H9 (cell line): Measurements from ENCODE around the gene MROH7. TPM values are rescaled to one million over a fixed set of nuclear protein-coding genes. Genes with fewer than 3 reads are reported as not detected.
A peak's percentile ranks its signal among the peaks of the same experiment; 100 is the strongest.

ENCODE experiments used
- DNase-seq: peaks from one replicate; pipeline ENCODE4 v3.0.0-alpha.2; 2017
- H2AFZ ChIP-seq: one replicate; pipeline ENCODE4 v1.6.1; 2013; ENCODE audit warnings: mild to moderate bottlenecking, low read length, control low read depth, moderate library complexity
- H2AK5ac ChIP-seq: 2 replicates; pipeline ENCODE4 v1.6.1; 2013; ENCODE audit warnings: low read length, control low read depth, mixed read lengths; ENCODE audit not compliant: insufficient read length
- H2BK120ac ChIP-seq: one replicate; pipeline ENCODE4 v1.6.1; 2013; ENCODE audit warnings: low read depth, mild to moderate bottlenecking, low read length, control low read depth, inconsistent platforms; ENCODE audit not compliant: poor library complexity, severe bottlenecking
- H2BK12ac ChIP-seq: 2 replicates; pipeline ENCODE4 v1.6.1; 2013; ENCODE audit warnings: low read length, control low read depth, mixed read lengths, low read depth; ENCODE audit not compliant: insufficient read length
- H2BK15ac ChIP-seq: 2 replicates; pipeline ENCODE4 v1.6.1; 2013; ENCODE audit warnings: low read depth, low read length, control low read depth
- H2BK20ac ChIP-seq: one replicate; pipeline ENCODE4 v1.6.1; 2013; ENCODE audit warnings: low read depth, mild to moderate bottlenecking, low read length, control low read depth, inconsistent platforms; ENCODE audit not compliant: poor library complexity, severe bottlenecking
- H2BK5ac ChIP-seq: 2 replicates; pipeline ENCODE4 v1.6.1; 2013; ENCODE audit warnings: low read length, control low read depth, mixed read lengths; ENCODE audit not compliant: insufficient read length
- H3K14ac ChIP-seq: 2 replicates; pipeline ENCODE4 v1.6.1; 2013; ENCODE audit warnings: low read length, control low read depth; ENCODE audit not compliant: insufficient read depth
- H3K18ac ChIP-seq: 2 replicates; pipeline ENCODE4 v1.6.1; 2013; ENCODE audit warnings: low read depth, mild to moderate bottlenecking, mixed read lengths, low read length, control low read depth; ENCODE audit not compliant: insufficient read length
- H3K23ac ChIP-seq: 2 replicates; pipeline ENCODE4 v1.6.1; 2013; ENCODE audit warnings: low read length, control low read depth, mixed read lengths, low read depth; ENCODE audit not compliant: insufficient read length
- H3K23me2 ChIP-seq: 2 replicates; pipeline ENCODE4 v1.6.1; 2013; ENCODE audit warnings: low read depth, mild to moderate bottlenecking, mixed read lengths, low read length, control low read depth; ENCODE audit not compliant: insufficient read length, poor library complexity, severe bottlenecking
- H3K27ac ChIP-seq: 2 replicates; pipeline ENCODE4 v1.5.1; 2013; ENCODE audit warnings: low read length, control low read depth, mixed read lengths, low read depth; ENCODE audit not compliant: insufficient read length
- H3K27me3 ChIP-seq: 2 replicates; pipeline ENCODE4 v1.6.1; 2013; ENCODE audit warnings: low read length, control low read depth, inconsistent platforms; ENCODE audit not compliant: insufficient read depth
- H3K4ac ChIP-seq: 2 replicates; pipeline ENCODE4 v1.6.1; 2013; ENCODE audit warnings: low read depth, mild to moderate bottlenecking, control low read depth, inconsistent platforms, low read length, moderate library complexity
- H3K4me1 ChIP-seq: 2 replicates; pipeline ENCODE4 v1.6.1; 2013; ENCODE audit warnings: low read length, control low read depth, inconsistent platforms; ENCODE audit not compliant: insufficient read depth
- H3K4me2 ChIP-seq: 2 replicates; pipeline ENCODE4 v1.6.1; 2013; ENCODE audit warnings: low read length, control low read depth, mixed read lengths; ENCODE audit not compliant: insufficient read length, insufficient read depth
- H3K56ac ChIP-seq: 2 replicates; pipeline ENCODE4 v1.6.1; 2013; ENCODE audit warnings: low read depth, mild to moderate bottlenecking, mixed read lengths, low read length, control low read depth; ENCODE audit not compliant: insufficient read length
- H3K79me1 ChIP-seq: 2 replicates; pipeline ENCODE4 v1.6.1; 2013; ENCODE audit warnings: low read depth, mild to moderate bottlenecking, moderate library complexity, low read length, control low read depth, inconsistent platforms; ENCODE audit not compliant: insufficient read depth, poor library complexity, severe bottlenecking
- H3K79me2 ChIP-seq: 2 replicates; pipeline ENCODE4 v1.6.1; 2013; ENCODE audit warnings: low read length, control low read depth, inconsistent platforms; ENCODE audit not compliant: insufficient read depth
- H3K9ac ChIP-seq: 2 replicates; pipeline ENCODE4 v1.6.1; 2013; ENCODE audit warnings: low read length, control low read depth, mixed read lengths; ENCODE audit not compliant: insufficient read length; ENCODE audit errors: extremely low read depth
- H3K9me3 ChIP-seq: one replicate; pipeline ENCODE4 v1.6.1; 2013; ENCODE audit warnings: low read depth, low read length, inconsistent platforms; ENCODE audit not compliant: control insufficient read depth
- H3T11ph ChIP-seq: one replicate; pipeline ENCODE4 v1.6.1; 2013; ENCODE audit warnings: mild to moderate bottlenecking, low read length, control low read depth, inconsistent platforms
- H4K20me1 ChIP-seq: one replicate; pipeline ENCODE4 v1.6.1; 2013; ENCODE audit not compliant: control insufficient read depth, insufficient read length, insufficient read depth
- H4K5ac ChIP-seq: 2 replicates; pipeline ENCODE4 v1.6.1; 2013; ENCODE audit warnings: low read depth, mild to moderate bottlenecking, mixed read lengths, low read length, control low read depth; ENCODE audit not compliant: insufficient read length
- H4K8ac ChIP-seq: replicated peaks from 2 replicates; pipeline ENCODE4 v1.6.1; 2013; ENCODE audit warnings: low read length, control low read depth, mixed read lengths, low read depth; ENCODE audit not compliant: insufficient read length
- H4K91ac ChIP-seq: 2 replicates; pipeline ENCODE4 v1.6.1; 2013; ENCODE audit warnings: low read depth, mild to moderate bottlenecking, moderate library complexity, mixed read lengths, low read length, control low read depth; ENCODE audit not compliant: insufficient read length
- H3K27ac Mint-ChIP-seq, 3 experiments: 2 replicates in 2 of 3; 3 replicates in 1 of 3; pipeline ENCODE4 v1.8.0; 2020 to 2021; ENCODE audit warnings: mixed read lengths in 3 of 3, mild to moderate bottlenecking in 1 of 3, moderate library complexity in 1 of 3
- H3K27me3 Mint-ChIP-seq: 2 replicates; pipeline ENCODE4 v1.8.0; 2021; ENCODE audit warnings: low read depth, mild to moderate bottlenecking, moderate library complexity, mixed read lengths
- H3K36me3 Mint-ChIP-seq, 3 experiments: 2 replicates in 2 of 3; 3 replicates in 1 of 3; pipeline ENCODE4 v1.8.0; 2020 to 2021; ENCODE audit warnings: low read depth in 3 of 3, mixed read lengths in 3 of 3; ENCODE audit not compliant: insufficient read depth in 1 of 3
- H3K4me1 Mint-ChIP-seq, 2 experiments: 2 replicates each; pipeline ENCODE4 v1.8.0; 2020; ENCODE audit warnings: mixed read lengths in 2 of 2
- H3K4me3 Mint-ChIP-seq, 2 experiments: 2 replicates in 1 of 2; 3 replicates in 1 of 2; pipeline ENCODE4 v1.8.0; 2020 to 2021; ENCODE audit warnings: mild to moderate bottlenecking in 2 of 2, mixed read lengths in 2 of 2, moderate library complexity in 1 of 2
- H3K9me3 Mint-ChIP-seq, 2 experiments: 2 replicates in 1 of 2; 3 replicates in 1 of 2; pipeline ENCODE4 v1.8.0; 2020; ENCODE audit warnings: mild to moderate bottlenecking in 2 of 2, mixed read lengths in 2 of 2, moderate library complexity in 1 of 2
- CTCF ChIP-seq: fragments of 200-600 bp; sonication (generic); conservative IDR thresholded peaks from 3 replicates; pipeline ENCODE4 v1.8.0; 2021; ENCODE audit warnings: antibody characterized with exemption, mild to moderate bottlenecking
- total RNA-seq: library from RNA; stranded (reverse); gene quantifications from 2 replicates; pipeline ENCODE4 v1.2.1, GENCODE V29; 2021

Gene MROH7
- total RNA-seq, 1 experiment from 2014 or later = 0.09 TPM

DNA sequence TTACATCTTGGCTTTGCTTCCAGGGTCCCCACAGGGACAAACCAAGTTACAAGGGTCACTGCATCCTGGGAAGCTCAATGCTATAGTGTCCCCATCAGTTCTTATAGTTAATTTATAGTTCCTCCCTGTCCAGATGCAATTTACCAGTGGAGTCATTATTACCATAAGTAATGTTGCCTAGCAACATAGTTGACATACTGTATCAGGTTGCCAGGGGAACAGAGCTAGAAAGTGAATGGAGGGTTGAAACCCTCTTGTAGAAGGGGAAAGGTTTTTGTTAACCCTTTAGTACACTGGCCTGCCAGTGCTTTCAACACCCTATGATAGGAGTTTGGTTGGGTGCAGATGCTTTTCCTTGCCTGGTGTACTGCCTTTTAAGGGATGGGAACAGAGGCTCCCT, 39.8 kb downstream of the MROH7 start:
- Histone ChIP-seq H3K27ac (no peak overlapping the region), H3T11ph (no peak overlapping the region), H3K23me2 (peaks cover 4% of the 10 kb centered on the region), H2AK5ac (no peak overlapping the region), H3K4me2 (no peak overlapping the region), H2BK5ac (no peak overlapping the region), H4K8ac (no peak overlapping the region), H3K18ac (no peak overlapping the region), H3K4ac (no peak overlapping the region), H4K91ac (no peak overlapping the region), H2BK12ac (no peak overlapping the region), H2AFZ (no peak overlapping the region), H3K9me3 (no peaks in the 10 kb centered on the region), H3K14ac (no peak overlapping the region; the same call in 1 of the 2 replicates), H3K79me1 (no peaks in the 10 kb centered on the region), H3K23ac (no peak overlapping the region), H3K4me1 (no peaks in the 10 kb centered on the region), H3K56ac (no peak overlapping the region), H4K5ac (no peak overlapping the region), H2BK120ac (no peak overlapping the region), H4K20me1 (no peaks in the 10 kb centered on the region), H3K79me2 (no peaks in the 10 kb centered on the region), H3K27me3 (no peaks in the 10 kb centered on the region), H2BK15ac (no peak overlapping the region), H2BK20ac (no peak overlapping the region), H3K9ac (no peak overlapping the region)
- no peak for TF ChIP-seq CTCF
- Mint-ChIP-seq H3K27me3 (peaks cover 2% of the 10 kb centered on the region; the same call in 1 of the 2 replicates), H3K4me1 (peaks cover 5 to 18% of the 10 kb centered on the region in 2 experiments), H3K27ac (0 out of 7 replicates have a peak overlapping the region, but pooled peaks of 1 of the 3 experiments have one; percentile 39), H3K4me3 (no peak overlapping the region), H3K36me3 (no peaks in the 10 kb centered on the region), H3K9me3 (no peaks in the 10 kb centered on the region; a peak in 1 of 5 replicates)
- no peak for DNase-seq
